Measurements from ENCODE around the gene NBAS.

DNA sequence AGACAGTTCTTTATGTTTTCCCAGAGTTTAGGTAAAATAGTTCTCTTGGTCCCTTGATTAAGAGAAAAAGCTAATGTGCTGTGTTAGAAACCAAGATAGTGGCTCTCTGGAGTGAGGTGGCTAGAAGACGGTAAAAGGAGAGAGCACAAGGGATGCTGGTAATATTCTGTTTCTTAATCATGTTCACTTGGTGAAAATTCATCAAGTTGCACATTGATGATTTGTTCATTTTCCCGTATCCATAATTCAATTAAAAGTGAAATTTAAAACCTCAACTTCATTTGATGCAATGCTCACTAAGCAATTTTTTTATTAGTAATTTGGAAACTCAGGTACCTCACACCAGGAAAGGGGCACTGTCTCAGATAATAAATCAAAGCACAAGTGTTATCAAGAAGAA lies 113.8 kb downstream of the NBAS start:
- TF ChIP-seq EP300 (IDR thresholded peaks at IDR 0.05) (no peak), POLR2A (IDR thresholded peaks at IDR 0.05) (no peak)
- TF ChIP-seq, protein P1, sequence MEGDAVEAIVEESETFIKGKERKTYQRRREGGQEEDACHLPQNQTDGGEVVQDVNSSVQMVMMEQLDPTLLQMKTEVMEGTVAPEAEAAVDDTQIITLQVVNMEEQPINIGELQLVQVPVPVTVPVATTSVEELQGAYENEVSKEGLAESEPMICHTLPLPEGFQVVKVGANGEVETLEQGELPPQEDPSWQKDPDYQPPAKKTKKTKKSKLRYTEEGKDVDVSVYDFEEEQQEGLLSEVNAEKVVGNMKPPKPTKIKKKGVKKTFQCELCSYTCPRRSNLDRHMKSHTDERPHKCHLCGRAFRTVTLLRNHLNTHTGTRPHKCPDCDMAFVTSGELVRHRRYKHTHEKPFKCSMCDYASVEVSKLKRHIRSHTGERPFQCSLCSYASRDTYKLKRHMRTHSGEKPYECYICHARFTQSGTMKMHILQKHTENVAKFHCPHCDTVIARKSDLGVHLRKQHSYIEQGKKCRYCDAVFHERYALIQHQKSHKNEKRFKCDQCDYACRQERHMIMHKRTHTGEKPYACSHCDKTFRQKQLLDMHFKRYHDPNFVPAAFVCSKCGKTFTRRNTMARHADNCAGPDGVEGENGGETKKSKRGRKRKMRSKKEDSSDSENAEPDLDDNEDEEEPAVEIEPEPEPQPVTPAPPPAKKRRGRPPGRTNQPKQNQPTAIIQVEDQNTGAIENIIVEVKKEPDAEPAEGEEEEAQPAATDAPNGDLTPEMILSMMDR (IDR thresholded peaks at IDR 0.05): no peak

Measured in ovary (tissue), 3 donors.